Non-pigmented ciliary epithelial cell (primary cell): ENCODE results near the gene NELL2.

Experiments used
- DNase-seq: peaks from one replicate; pipeline ENCODE4 v3.0.0-alpha.2; 2010; ENCODE audit warnings: low read depth

The NELL2 gene

DNA sequence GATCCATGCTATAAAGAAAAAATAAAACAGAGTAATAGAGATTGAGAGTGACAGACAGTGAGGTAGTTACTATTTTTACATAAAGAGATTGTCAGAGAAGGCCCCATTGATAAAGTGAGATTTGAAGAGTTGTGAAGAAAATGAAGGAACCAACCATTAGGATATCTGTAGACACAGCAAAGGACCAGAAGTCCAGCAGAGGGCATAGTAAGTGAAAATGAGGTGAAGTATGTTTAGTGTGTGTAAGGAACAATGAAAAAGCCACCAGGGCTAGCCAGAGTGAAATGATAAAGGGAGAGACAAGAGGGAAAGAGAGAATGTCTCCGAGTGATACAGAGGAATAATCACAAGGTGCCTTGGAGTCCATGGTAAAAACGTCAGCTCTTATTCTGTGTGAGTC lies 411.0 kb downstream of the NELL2 start:
- no peak for DNase-seq

DNA sequence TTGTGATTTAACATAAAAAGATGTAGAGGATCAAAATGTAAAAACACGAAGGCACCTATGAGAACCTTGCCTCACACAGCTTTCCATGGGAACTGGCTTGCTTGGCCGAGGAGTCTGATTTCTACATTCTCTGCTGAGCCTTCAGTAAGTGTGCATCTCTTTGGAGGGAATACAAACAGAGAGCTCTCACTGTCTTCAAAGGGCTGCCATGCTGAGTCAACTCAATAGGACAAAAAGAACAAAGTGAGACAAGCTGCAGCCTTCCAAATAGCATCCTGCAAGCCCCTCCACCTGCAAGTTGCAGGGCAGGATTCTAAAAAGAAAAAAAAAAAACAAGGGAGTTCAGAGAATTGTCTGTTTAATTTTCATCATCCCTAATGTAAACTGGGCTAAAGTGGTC lies 411.9 kb downstream of the NELL2 start:
- DNase-seq: no peak

DNA sequence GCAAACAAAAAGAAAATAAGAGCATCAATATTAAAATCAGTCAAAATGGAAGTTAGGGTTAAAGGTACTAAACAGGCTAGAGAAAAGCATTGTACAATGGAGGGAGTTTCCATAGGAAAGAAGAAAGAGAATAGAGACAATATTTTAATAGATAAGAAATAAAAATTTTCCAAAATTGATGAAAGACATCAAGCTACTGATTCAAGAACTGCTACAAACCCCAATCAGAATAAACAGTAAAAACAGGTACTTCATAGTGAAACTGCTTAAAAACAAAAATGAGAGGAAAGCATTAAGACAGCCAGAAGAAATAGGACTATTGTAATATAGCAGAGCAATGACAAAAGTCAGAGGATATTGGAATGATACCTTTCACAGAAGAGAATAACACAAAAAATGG lies 413.4 kb downstream of the NELL2 start:
- DNase-seq: no peak

DNA sequence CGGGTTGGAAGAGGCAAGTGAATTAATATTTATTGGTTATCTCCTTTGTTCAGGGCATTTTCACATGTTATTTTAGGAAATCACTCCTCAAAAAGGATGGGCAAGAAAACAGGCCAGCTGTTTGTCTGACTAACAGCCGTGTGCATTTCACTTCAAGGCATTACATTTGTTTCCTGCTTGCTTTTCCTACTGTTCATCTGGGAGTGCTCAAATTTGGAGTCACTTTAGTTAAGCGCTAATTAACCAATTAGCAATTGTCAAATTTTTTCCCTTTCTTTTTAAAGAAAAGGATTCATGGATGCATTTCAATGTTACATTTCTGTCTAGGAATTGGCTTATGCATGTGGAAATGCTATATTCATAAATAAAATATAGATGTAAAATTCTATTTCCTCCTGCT lies 415.9 kb downstream of the NELL2 start:
- DNase-seq: no peak

DNA sequence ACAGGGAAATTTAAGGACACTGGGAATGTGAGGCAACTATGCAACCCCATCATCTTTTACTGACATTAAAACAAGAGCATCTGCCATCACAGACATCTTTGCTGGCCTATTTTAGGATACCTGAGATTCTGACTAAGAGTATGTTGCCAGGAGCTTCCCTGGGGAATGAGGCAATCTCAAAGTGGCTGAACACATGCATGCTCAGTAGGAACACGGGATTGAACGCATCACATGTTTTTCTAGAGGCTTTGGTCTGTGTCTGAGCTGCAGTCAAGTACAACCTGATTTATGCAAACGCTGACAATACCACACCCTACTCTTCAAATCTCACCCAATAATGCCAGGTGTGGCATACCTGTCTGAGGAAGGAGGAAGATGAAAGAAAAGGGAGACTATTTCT lies 416.5 kb downstream of the NELL2 start:
- no peak for DNase-seq
